Prostate gland (tissue), 2 donors: Measurements from ENCODE around the gene PIP5K1C. TPM values are rescaled to one million over a fixed set of nuclear protein-coding genes. Genes with fewer than 3 reads are reported as not detected.

Source experiments
- DNase-seq: peaks from one replicate; pipeline ENCODE4 v3.0.0-alpha.2; 2019; ENCODE audit warnings: low spot score
- H3K27ac ChIP-seq, 2 donors: fragments of 200-600 bp; sonication (generic); 2 replicates each; pipeline ENCODE4 v1.5.1; 2017 to 2019
- H3K27me3 ChIP-seq: fragments of 200-600 bp; sonication (generic); replicated peaks from 2 replicates; pipeline ENCODE4 v1.5.1; 2019; ENCODE audit not compliant: insufficient read depth
- H3K36me3 ChIP-seq, 2 donors: fragments of 200-600 bp; sonication (generic); 1 replicate in 1 of 2; 2 replicates in 1 of 2; pipeline versions ENCODE4 v1.5.1 to v1.8.1; 2017 to 2019
- H3K4me1 ChIP-seq: fragments of 200-600 bp; sonication (generic); replicated peaks from 2 replicates; pipeline ENCODE4 v1.5.1; 2019
- H3K4me3 ChIP-seq, 2 donors: fragments of 200-600 bp; sonication (generic); 2 replicates each; pipeline ENCODE4 v1.5.1; 2017 to 2019
- H3K9me3 ChIP-seq: fragments of 200-600 bp; sonication (generic); 2 replicates; pipeline ENCODE4 v1.5.1; 2017
- CTCF ChIP-seq, 4 experiments: fragments of 200-600 bp in 2 of 4; fragments of 450-650 bp in 2 of 4; sonication (generic) in 2 of 4; IDR thresholded peaks; 1 replicate in 3 of 4; 2 replicates in 1 of 4; pipeline ENCODE4 v1.5.1; 2016 to 2019; ENCODE audit warnings: antibody characterized with exemption in 4 of 4, mild to moderate bottlenecking in 2 of 4, moderate library complexity in 2 of 4
- POLR2A ChIP-seq: fragments of 450-650 bp; IDR thresholded peaks from one replicate; pipeline ENCODE4 v1.6.1; 2016; ENCODE audit warnings: antibody characterized with exemption, mild to moderate bottlenecking
- POLR2AphosphoS5 ChIP-seq: sonication (generic); formaldehyde crosslinking; IDR thresholded peaks from one replicate; pipeline ENCODE4 v1.6.1; 2017; ENCODE audit warnings: antibody characterized with exemption
- WGBS: methylation state at CpG from one replicate; pipeline ENCODE4 v1.1.5; 2018; 5-methylcytosine and 5-hydroxymethylcytosine counted together
- intact Hi-C: fragments of 100-400 bp; cut with DNase I; formaldehyde crosslinking; loops from one replicate; pipeline ENCODE4 v1.14.2; 2022
- total RNA-seq, 2 donors: library from RNA; depleted of rRNA; stranded (reverse); fragments of >200 nt; gene quantifications; one replicate each; pipeline ENCODE4 v1.1.0, GENCODE V29; 2016

The PIP5K1C gene
- total RNA-seq, 2 donors from 2014 or later: 34.3 to 75.5 TPM

- Histone ChIP-seq H3K4me3 (no peak overlapping the region), H3K36me3 (no peaks in the 10 kb centered on the region), H3K27me3 (no peaks in the 10 kb centered on the region), H3K9me3 (no peaks in the 10 kb centered on the region), H3K27ac (no peak overlapping the region), H3K4me1 (no peaks in the 10 kb centered on the region)
- 96% methylated on average over 2 of the region's 2 CpGs for WGBS
- no peak for DNase-seq
- no peak for TF ChIP-seq POLR2A
- no peak for TF ChIP-seq POLR2AphosphoS5
- TF ChIP-seq CTCF (IDR thresholded peaks at IDR 0.05): no peak
- intact Hi-C loops: no loop called here
Observed at GRCh38 chr19:3743486-3743885, 43.2 kb upstream of the PIP5K1C start.

- no peak overlapping the region for H3K27ac ChIP-seq
- H3K9me3 ChIP-seq: no peaks in the 10 kb centered on the region
- intact Hi-C loops: no loop called here
- no peaks in the 10 kb centered on the region for H3K36me3 ChIP-seq
- H3K4me1 ChIP-seq: no peaks in the 10 kb centered on the region
- TF ChIP-seq POLR2A (no peak), POLR2AphosphoS5 (no peak), CTCF (IDR thresholded peaks at IDR 0.05) (no peak)
- 94% methylated on average over 22 of the region's 24 CpGs for WGBS
- no peaks in the 10 kb centered on the region for H3K27me3 ChIP-seq
- H3K4me3 ChIP-seq: no peak overlapping the region
- no peak for DNase-seq
Observed at GRCh38 chr19:3740431-3740830, 40.2 kb upstream of the PIP5K1C start.

GRCh38 chr19:3738477-3739220 is 38.4 kb upstream of the PIP5K1C start:
- no peaks in the 10 kb centered on the region for H3K9me3 ChIP-seq
- no peak overlapping the region for H3K4me3 ChIP-seq
- H3K36me3 ChIP-seq: no peaks in the 10 kb centered on the region
- TF ChIP-seq POLR2AphosphoS5 (no peak), POLR2A (no peak), CTCF (IDR thresholded peaks at IDR 0.05) (no peak)
- no peaks in the 10 kb centered on the region for H3K27me3 ChIP-seq
- no peak for DNase-seq
- H3K27ac ChIP-seq: no peak overlapping the region
- WGBS: 92% methylated on average over 32 of the region's 32 CpGs
- intact Hi-C loops: no loop called here
- no peaks in the 10 kb centered on the region for H3K4me1 ChIP-seq

GRCh38 chr19:3737487-3738205 is 37.4 kb upstream of the PIP5K1C start:
- intact Hi-C loops: no loop called here
- 91% methylated on average over 10 of the region's 10 CpGs for WGBS
- TF ChIP-seq POLR2AphosphoS5: no peak
- no peak for TF ChIP-seq CTCF (IDR thresholded peaks at IDR 0.05)
- TF ChIP-seq POLR2A: no peak

More at GRCh38 chr19:3737487-3738205, 37.4 kb upstream of the PIP5K1C start:
- no peaks in the 10 kb centered on the region for H3K36me3 ChIP-seq
- H3K4me3 ChIP-seq: no peak overlapping the region
- no peak overlapping the region for H3K27ac ChIP-seq
- H3K9me3 ChIP-seq: no peaks in the 10 kb centered on the region
- no peak for DNase-seq
- H3K27me3 ChIP-seq: no peaks in the 10 kb centered on the region
- H3K4me1 ChIP-seq: no peaks in the 10 kb centered on the region
